NCI-H2171 treated with DMSO at 0.1 percent for 48 hours (cell line): ENCODE results near the gene OVCA2.

Experiments
- DNase-seq: peaks from one replicate; lab custom pipeline; 2025; lab: John Stamatoyannopoulos, UW

Gene OVCA2

GRCh38 chr17:2065949-2066400 is 24.2 kb downstream of the OVCA2 start:
- DNase-seq: no peak

- no peak for DNase-seq
Observed at GRCh38 chr17:2067048-2067561, 25.3 kb downstream of the OVCA2 start.

- DNase-seq: peak; percentile 24
Observed at GRCh38 chr17:2067608-2068024, 25.8 kb downstream of the OVCA2 start.

GRCh38 chr17:2068031-2068518 is 26.3 kb downstream of the OVCA2 start:
- no peak for DNase-seq

- DNase-seq: peak; percentile 21
Observed at GRCh38 chr17:2068519-2069051, 26.8 kb downstream of the OVCA2 start.

GRCh38 chr17:2070241-2071023 is 28.6 kb downstream of the OVCA2 start:
- DNase-seq: no peak

- DNase-seq: no peak
Observed at GRCh38 chr17:2071024-2071385, 29.2 kb downstream of the OVCA2 start.

- no peak for DNase-seq
Observed at GRCh38 chr17:2071455-2072281, 29.8 kb downstream of the OVCA2 start.

- no peak for DNase-seq
Observed at GRCh38 chr17:2074919-2075318, 33.1 kb downstream of the OVCA2 start.

GRCh38 chr17:2075336-2076086 is 33.7 kb downstream of the OVCA2 start:
- no peak for DNase-seq

- DNase-seq: peak; percentile 16
Observed at GRCh38 chr17:2076087-2076984, 34.5 kb downstream of the OVCA2 start.

- DNase-seq: no peak
Observed at GRCh38 chr17:2077040-2077439, 35.2 kb downstream of the OVCA2 start.

GRCh38 chr17:2081564-2081963 is 39.7 kb downstream of the OVCA2 start:
- DNase-seq: no peak

- DNase-seq: no peak
Observed at GRCh38 chr17:2082003-2082781, 40.4 kb downstream of the OVCA2 start.

GRCh38 chr17:2083613-2084035 is 41.8 kb downstream of the OVCA2 start:
- DNase-seq: no peak

GRCh38 chr17:2084036-2084765 is 42.4 kb downstream of the OVCA2 start:
- no peak for DNase-seq

- DNase-seq: no peak
Observed at GRCh38 chr17:2084766-2085647, 43.2 kb downstream of the OVCA2 start.

GRCh38 chr17:2085648-2085949 is 43.8 kb downstream of the OVCA2 start:
- no peak for DNase-seq
